ENCODE measurements around the gene CTIF. TPM values are rescaled to one million over a fixed set of nuclear protein-coding genes. Genes with fewer than 3 reads are reported as not detected.
A peak's percentile ranks its signal among the peaks of the same experiment; 100 is the strongest.

CTIF gene
- total RNA-seq, 1 donor from 2014 or later: 137 TPM

DNA sequence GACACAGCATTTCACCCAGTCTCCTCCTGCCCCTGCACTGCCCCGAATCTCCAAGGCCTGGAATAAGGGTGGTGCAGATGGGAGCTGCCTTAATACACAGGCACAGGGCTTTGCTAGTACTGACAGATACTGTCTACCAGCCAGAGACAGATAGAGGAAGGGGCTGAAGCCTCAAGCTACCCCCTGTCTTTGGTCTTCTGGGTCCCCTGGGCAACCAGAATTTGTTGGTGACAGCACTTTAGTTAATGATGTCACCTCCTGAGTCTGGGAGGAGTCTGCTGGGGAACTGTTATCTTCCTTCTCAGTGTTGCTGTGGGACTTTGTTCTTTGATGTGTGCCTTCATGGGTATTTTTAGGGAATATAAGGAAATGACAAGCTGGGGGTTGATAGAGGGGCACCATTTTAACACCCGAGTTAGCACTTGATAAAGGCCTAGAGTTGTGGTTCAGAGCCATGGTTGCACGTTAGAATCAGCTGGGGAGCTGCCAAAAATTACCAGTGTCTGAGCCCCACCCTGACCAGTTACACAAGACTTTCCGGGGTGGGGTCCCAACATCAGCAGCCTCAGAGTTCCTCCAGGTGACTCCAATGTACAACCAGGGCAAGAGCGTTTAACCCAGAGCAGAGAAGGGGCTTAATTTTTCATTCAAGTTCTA is 275.1 kb downstream of the CTIF start:
- DNase-seq: peak; percentile 15
- Mint-ChIP-seq H3K36me3 (ENCODE audit: unreplicated experiment) (peaks cover 5% of the 10 kb centered on the region), H3K9me3 (ENCODE audit: unreplicated experiment) (peaks cover 13% of the 10 kb centered on the region), H3K4me3 (ENCODE audit: unreplicated experiment) (no peak overlapping the region), H3K4me1 (ENCODE audit: low read depth, unreplicated experiment) (peaks cover 14% of the 10 kb centered on the region), H3K27me3 (ENCODE audit: unreplicated experiment) (peaks cover 8% of the 10 kb centered on the region), H3K27ac (ENCODE audit: unreplicated experiment) (peak overlapping the region; percentile 14)
- TF ChIP-seq, protein P1, sequence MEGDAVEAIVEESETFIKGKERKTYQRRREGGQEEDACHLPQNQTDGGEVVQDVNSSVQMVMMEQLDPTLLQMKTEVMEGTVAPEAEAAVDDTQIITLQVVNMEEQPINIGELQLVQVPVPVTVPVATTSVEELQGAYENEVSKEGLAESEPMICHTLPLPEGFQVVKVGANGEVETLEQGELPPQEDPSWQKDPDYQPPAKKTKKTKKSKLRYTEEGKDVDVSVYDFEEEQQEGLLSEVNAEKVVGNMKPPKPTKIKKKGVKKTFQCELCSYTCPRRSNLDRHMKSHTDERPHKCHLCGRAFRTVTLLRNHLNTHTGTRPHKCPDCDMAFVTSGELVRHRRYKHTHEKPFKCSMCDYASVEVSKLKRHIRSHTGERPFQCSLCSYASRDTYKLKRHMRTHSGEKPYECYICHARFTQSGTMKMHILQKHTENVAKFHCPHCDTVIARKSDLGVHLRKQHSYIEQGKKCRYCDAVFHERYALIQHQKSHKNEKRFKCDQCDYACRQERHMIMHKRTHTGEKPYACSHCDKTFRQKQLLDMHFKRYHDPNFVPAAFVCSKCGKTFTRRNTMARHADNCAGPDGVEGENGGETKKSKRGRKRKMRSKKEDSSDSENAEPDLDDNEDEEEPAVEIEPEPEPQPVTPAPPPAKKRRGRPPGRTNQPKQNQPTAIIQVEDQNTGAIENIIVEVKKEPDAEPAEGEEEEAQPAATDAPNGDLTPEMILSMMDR (IDR thresholded peaks at IDR 0.05; ENCODE audit: partially characterized antibody, unreplicated experiment): no peak

DNA sequence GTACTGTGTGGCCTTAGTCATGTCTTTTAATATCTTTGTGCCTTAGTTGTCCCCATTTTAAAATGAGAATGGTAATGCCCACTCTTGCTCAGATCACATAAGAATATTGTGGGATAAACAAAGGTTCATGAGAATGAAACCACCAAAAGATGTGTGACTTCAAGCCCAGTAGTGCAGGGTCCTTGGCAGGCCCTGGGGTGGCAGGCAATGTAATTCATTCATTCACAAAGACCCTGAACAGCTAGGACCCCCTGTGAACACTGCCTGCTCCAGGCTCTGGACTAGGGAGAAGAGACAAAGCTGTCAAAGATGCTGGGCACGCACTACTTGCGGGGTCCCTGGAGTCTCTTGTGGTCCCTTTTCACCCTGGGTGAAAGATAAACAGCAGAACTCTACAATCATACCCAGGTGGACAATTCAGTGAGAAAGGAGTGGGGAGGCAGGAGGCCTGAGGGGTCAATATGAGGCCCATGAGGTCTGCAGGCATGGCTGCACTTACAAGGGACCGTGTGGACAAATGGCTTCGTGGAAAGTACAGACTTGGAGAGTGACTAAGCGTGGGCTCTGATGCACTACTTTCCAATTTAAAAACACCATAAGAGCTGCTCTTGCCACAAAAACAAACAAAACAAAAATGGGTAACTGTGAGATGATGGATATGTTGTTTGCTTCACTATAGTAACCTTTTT is 275.8 kb downstream of the CTIF start:
- Mint-ChIP-seq H3K4me3 (ENCODE audit: unreplicated experiment) (no peak overlapping the region), H3K27ac (ENCODE audit: unreplicated experiment) (peak overlapping the region; percentile 17), H3K36me3 (ENCODE audit: unreplicated experiment) (peaks cover 5% of the 10 kb centered on the region), H3K4me1 (ENCODE audit: low read depth, unreplicated experiment) (peaks cover 14% of the 10 kb centered on the region), H3K9me3 (ENCODE audit: unreplicated experiment) (peaks cover 13% of the 10 kb centered on the region), H3K27me3 (ENCODE audit: unreplicated experiment) (peaks cover 10% of the 10 kb centered on the region)
- TF ChIP-seq, protein P1 (IDR thresholded peaks at IDR 0.05; ENCODE audit: partially characterized antibody, unreplicated experiment): no peak
- DNase-seq: peak; percentile 1

DNA sequence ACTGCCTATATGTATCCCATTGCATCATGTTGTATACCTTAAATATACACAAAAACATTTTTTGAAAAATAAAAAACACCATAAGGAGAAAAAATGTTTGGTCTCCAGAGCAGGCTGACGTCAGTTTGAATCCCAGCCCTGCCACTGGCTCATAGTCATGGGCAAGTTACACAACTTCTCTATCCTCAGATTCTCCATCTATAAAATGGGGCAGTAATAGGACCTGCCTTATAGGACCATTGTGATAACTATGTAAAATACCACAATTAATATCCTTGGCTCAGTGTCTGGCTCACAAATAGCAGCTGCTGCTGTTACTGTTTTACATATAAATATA is 276.3 kb downstream of the CTIF start:
- H3K4me1 Mint-ChIP-seq (ENCODE audit: low read depth, unreplicated experiment): peaks cover 14% of the 10 kb centered on the region
- H3K4me3 Mint-ChIP-seq (ENCODE audit: unreplicated experiment): no peak overlapping the region
- H3K9me3 Mint-ChIP-seq (ENCODE audit: unreplicated experiment): peaks cover 13% of the 10 kb centered on the region
- TF ChIP-seq, protein P1 (IDR thresholded peaks at IDR 0.05; ENCODE audit: partially characterized antibody, unreplicated experiment): no peak
- H3K36me3 Mint-ChIP-seq (ENCODE audit: unreplicated experiment): peaks cover 5% of the 10 kb centered on the region
- DNase-seq: no peak
- H3K27ac Mint-ChIP-seq (ENCODE audit: unreplicated experiment): no peak overlapping the region
- peaks cover 12% of the 10 kb centered on the region for H3K27me3 Mint-ChIP-seq (ENCODE audit: unreplicated experiment)

DNA sequence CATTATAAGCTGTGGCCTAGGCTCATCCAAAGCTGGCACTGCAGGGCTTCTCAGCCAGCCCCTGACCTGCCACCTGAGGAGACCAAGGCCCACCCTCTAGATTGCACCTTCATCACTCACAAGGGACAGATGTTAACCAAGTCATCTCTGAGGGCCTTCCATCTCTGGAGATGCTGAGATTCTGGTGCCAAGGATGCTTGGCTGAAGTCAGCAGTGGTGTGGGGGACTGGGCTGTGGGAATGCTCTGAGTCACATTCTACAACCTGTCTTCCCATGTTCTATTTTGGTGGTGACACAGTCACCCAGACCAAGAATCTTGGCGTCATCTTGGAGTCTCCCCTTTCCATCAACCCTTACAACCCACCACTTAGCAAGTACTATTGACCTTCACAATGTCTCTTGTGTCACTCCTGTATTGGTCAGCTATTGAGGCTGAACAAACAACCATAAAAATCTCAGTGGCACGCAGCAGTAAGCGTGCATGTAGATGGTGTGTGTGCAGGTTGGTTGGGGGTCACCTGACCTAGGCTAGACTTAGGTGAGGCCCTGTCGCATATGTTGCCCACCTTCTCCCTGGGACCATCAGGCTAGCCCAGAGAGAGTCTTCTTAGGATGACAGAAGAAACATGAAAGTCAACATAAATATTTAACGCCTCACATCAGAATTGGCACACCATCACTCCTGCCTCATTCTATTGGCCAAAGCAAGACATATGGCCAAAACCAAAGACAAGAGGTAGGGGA is 276.9 kb downstream of the CTIF start:
- TF ChIP-seq, protein P1 (IDR thresholded peaks at IDR 0.05; ENCODE audit: partially characterized antibody, unreplicated experiment): no peak
- Mint-ChIP-seq H3K4me1 (ENCODE audit: low read depth, unreplicated experiment) (peaks cover 14% of the 10 kb centered on the region), H3K27me3 (ENCODE audit: unreplicated experiment) (peaks cover 12% of the 10 kb centered on the region), H3K9me3 (ENCODE audit: unreplicated experiment) (peaks cover 14% of the 10 kb centered on the region), H3K4me3 (ENCODE audit: unreplicated experiment) (no peak overlapping the region), H3K27ac (ENCODE audit: unreplicated experiment) (no peak overlapping the region), H3K36me3 (ENCODE audit: unreplicated experiment) (peaks cover 5% of the 10 kb centered on the region)
- peak; percentile 0 for DNase-seq
